NB4 (cell line): ENCODE measurements around the gene AMOTL1.

Source experiments
- TF ChIP-seq, protein P1 (sequence below): IDR thresholded peaks from 2 replicates; pipeline ENCODE4 v1.6.1; 2011; ENCODE audit warnings: low read depth, low read length
- TF ChIP-seq, protein P2 (sequence below): IDR thresholded peaks from one replicate; pipeline ENCODE4 v1.5.1; 2012; ENCODE audit warnings: low read depth, low read length

DNA sequence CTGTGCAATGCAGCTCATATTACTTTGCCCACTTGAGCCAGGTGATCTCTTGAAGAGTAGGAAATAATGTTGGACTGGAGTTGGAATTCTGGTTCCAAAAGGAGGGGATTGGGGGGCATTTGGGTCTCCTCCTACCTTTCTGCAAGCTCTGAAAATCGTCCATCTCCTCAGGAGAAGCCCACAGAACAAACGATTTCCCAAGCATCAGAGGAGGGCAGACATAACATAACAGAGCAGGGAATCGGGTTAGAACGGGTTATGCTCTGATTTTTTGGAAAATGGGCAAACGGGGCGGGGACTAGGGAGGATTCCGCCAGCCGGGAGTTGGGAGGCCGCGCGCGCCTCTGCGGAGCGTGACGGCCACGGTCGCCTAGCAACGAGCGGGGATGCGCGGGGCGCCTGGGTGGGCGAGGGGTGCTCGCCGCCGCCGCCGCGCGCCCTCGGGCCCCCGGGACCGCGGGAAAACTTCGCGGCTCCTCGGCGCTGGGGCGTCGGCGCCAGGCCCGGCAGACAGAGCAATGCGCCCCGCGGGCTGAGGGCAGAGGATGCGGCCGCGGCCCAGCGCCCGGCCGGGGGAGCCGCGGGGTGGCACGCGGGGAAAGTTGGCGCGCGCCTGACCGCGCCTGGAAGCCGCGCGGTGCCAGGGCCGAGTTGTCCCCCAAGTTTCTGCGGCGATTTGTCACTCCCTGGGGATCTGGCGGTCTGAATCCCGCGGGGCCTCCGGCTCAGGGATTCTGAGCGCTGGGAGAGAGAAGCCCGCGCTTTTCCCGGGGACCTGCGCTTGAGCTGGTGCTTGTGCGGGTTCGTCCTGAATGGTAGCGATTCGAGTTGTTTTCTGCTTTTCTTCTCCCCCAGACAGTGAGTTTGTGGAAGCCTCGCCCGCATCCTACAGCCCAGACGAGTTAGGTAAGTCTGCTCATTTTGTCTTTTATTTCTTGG is 27.8 kb upstream of the AMOTL1 start:
- TF ChIP-seq, protein P1, sequence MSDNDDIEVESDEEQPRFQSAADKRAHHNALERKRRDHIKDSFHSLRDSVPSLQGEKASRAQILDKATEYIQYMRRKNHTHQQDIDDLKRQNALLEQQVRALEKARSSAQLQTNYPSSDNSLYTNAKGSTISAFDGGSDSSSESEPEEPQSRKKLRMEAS = no peak
- TF ChIP-seq, protein P2, sequence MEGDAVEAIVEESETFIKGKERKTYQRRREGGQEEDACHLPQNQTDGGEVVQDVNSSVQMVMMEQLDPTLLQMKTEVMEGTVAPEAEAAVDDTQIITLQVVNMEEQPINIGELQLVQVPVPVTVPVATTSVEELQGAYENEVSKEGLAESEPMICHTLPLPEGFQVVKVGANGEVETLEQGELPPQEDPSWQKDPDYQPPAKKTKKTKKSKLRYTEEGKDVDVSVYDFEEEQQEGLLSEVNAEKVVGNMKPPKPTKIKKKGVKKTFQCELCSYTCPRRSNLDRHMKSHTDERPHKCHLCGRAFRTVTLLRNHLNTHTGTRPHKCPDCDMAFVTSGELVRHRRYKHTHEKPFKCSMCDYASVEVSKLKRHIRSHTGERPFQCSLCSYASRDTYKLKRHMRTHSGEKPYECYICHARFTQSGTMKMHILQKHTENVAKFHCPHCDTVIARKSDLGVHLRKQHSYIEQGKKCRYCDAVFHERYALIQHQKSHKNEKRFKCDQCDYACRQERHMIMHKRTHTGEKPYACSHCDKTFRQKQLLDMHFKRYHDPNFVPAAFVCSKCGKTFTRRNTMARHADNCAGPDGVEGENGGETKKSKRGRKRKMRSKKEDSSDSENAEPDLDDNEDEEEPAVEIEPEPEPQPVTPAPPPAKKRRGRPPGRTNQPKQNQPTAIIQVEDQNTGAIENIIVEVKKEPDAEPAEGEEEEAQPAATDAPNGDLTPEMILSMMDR = no peak
